Heart right ventricle (tissue), 16 donors: ENCODE results near the gene DDX5. TPM values are rescaled to one million over a fixed set of nuclear protein-coding genes. Genes with fewer than 3 reads are reported as not detected.

Experiments used
- ATAC-seq, 8 donors: fragments of 200-7000 bp; cut with Tn5 transposase; one replicate each; pipeline ENCODE4 v1.9.1; 2020; ENCODE audit warnings: mild to moderate bottlenecking in 8 of 8, moderate library complexity in 8 of 8, moderate number of reproducible peaks in 1 of 8
- DNase-seq, 2 donors: peaks; one replicate each; pipeline ENCODE4 v3.0.0-alpha.2; 2020
- H3K27ac ChIP-seq, 10 donors: fragments of 200-600 bp; sonication (generic) in 2 of 10; one replicate each; pipeline versions ENCODE4 v1.5.0 to v1.8.0; 2020 to 2022; ENCODE audit warnings: mild to moderate bottlenecking in 3 of 10
- H3K27me3 ChIP-seq, 7 donors: fragments of 200-600 bp; one replicate each; pipeline ENCODE4 v1.8.0; 2021 to 2022; ENCODE audit warnings: mild to moderate bottlenecking in 2 of 7
- H3K36me3 ChIP-seq, 9 donors: fragments of 200-600 bp; sonication (generic) in 1 of 9; one replicate each; pipeline versions ENCODE4 v1.5.0 to v1.8.0; 2020 to 2022; ENCODE audit warnings: mild to moderate bottlenecking in 2 of 9
- H3K4me1 ChIP-seq, 9 donors: fragments of 200-600 bp; sonication (generic) in 1 of 9; one replicate each; pipeline versions ENCODE4 v1.5.0 to v1.8.0; 2020 to 2022; ENCODE audit warnings: mild to moderate bottlenecking in 4 of 9
- H3K4me3 ChIP-seq, 10 donors: fragments of 200-600 bp; sonication (generic) in 2 of 10; one replicate each; pipeline versions ENCODE4 v1.5.0 to v1.8.0; 2020 to 2022; ENCODE audit warnings: mild to moderate bottlenecking in 7 of 10, moderate library complexity in 2 of 10
- H3K9me3 ChIP-seq, 11 donors: fragments of 200-600 bp in 10 of 11; sonication (generic) in 2 of 11; one replicate each; pipeline versions ENCODE4 v1.5.0 to v1.8.0; 2013 to 2022; ENCODE audit warnings: mild to moderate bottlenecking in 2 of 11, control low read depth in 1 of 11, moderate library complexity in 1 of 11
- WGBS, 2 donors: extraction: QIAGEN DNeasy Blood & Tissue Kit; methylation state at CpG; one replicate each; pipeline ENCODE4 v1.1.7; 2013; ENCODE audit warnings: inconsistent platforms in 1 of 2; 5-methylcytosine and 5-hydroxymethylcytosine counted together
- intact Hi-C, 10 donors: fragments of 100-400 bp; cut with DNase I; formaldehyde crosslinking; loops; one replicate each; pipeline versions ENCODE4 v1.11.1 to v1.14.2; 2022
- polyA plus RNA-seq, 2 donors: library from polyadenylated mRNA; stranded (reverse); fragments of 200-250 nt; gene quantifications; one replicate each; pipeline ENCODE4 v1.2.3, GENCODE V29; 2013
- total RNA-seq, 10 donors: library from RNA; stranded (reverse); fragmentation: NEBNext Ultra II Directional in 3 of 10; extraction: Animal tissue kit (Norgen Biotek cat#: 25700) in 3 of 10; gene quantifications; one replicate each; pipeline versions ENCODE4 v1.2.1 to v1.2.4, GENCODE V29; 2021 to 2023
- TF ChIP-seq, protein P1 (sequence below), 9 donors: fragments of 200-600 bp; sonication (generic) in 2 of 9; IDR thresholded peaks; one replicate each; pipeline versions ENCODE4 v1.5.0 to v1.8.0; 2021 to 2022; ENCODE audit warnings: antibody characterized with exemption in 9 of 9, mild to moderate bottlenecking in 5 of 9, moderate library complexity in 1 of 9
- donor health status: Arrhythmogenic right ventricular cardiomyopathy.
- donor health status: ischemic (EF 13 %, LVEDD 7.1; RV severe dilation, severe dysfunction).
- donor health status: healthy with polysubstance abuse.
- donor health status: DM: no; HTN: yes; CAD: no.
- donor health status: DM: no; HTN: no; CAD: no.
- donor health status: ischemic (EF 25% LVEDD 6.9; RV normal size, moderate dysfunction).
- donor health status: ischemic (EF 25% LVEDD 5.7; RV mildly dilated, moderate dysfunction).
- donor health status: healthy.
- donor health status: DM: yes; HTN: yes; CAD: no.
- donor health status: Ischemic cardiomyopathy.
- donor health status: ischemic (EF 35%, LVEDD 5.7; RV mildly dilated, moderate dysfunction).
- donor health status: nonischemic (EF 11% LVEDD 7.7; RV severe dilation, severe dysfunction).
- donor health status: DM: yes; HTN: yes; CAD: no.
- donor health status: PGD.
- donor health status: ischemic (EF 29% LVEDD 5.4; RV normal size, mild dysfunction).
- donor health status: nonischemic (EF 23%, LVEDD 6.1; RV moderate dilation, normal function).

Gene DDX5
- total and polyA plus RNA-seq, 12 donors: 215 to 474 (median 349) TPM

DNA sequence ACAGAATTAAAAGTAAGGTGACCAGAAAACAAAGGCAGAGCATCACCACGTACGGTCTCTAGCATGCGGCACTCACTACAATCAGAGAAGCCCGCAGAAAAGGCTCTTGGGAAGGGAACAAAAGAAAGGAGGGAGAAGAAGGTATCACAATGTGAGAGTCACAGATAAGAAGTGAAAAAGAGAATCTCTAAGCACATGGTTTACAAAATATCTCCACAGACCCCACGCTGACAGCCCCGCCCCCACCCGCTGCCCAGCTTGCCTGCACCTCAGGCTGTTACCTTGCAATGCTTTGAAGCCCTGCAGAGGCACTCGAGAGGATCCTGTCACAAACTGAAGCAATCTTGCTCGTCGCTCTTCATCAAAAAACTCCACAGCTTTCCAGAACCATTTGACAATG is 41.2 kb upstream of the DDX5 start:
- Histone ChIP-seq H3K27me3 (no peaks in the 10 kb centered on the region), H3K36me3 (peaks cover 0 to 100% (median 24%) of the 10 kb centered on the region in 9 donors), H3K9me3 (no peaks in the 10 kb centered on the region), H3K4me1 (no peaks in the 10 kb centered on the region), H3K4me3 (no peak overlapping the region), H3K27ac (no peak overlapping the region)
- ATAC-seq: no peak
- WGBS, 2 donors: 76 to 86% methylated on average over 10 of the region's 10 CpGs
- intact Hi-C loops: no loop called here
- TF ChIP-seq, protein P1, sequence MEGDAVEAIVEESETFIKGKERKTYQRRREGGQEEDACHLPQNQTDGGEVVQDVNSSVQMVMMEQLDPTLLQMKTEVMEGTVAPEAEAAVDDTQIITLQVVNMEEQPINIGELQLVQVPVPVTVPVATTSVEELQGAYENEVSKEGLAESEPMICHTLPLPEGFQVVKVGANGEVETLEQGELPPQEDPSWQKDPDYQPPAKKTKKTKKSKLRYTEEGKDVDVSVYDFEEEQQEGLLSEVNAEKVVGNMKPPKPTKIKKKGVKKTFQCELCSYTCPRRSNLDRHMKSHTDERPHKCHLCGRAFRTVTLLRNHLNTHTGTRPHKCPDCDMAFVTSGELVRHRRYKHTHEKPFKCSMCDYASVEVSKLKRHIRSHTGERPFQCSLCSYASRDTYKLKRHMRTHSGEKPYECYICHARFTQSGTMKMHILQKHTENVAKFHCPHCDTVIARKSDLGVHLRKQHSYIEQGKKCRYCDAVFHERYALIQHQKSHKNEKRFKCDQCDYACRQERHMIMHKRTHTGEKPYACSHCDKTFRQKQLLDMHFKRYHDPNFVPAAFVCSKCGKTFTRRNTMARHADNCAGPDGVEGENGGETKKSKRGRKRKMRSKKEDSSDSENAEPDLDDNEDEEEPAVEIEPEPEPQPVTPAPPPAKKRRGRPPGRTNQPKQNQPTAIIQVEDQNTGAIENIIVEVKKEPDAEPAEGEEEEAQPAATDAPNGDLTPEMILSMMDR (IDR thresholded peaks at IDR 0.05): no peak
- DNase-seq: no peak

- Histone ChIP-seq H3K27me3 (no peaks in the 10 kb centered on the region), H3K36me3 (peaks cover 0 to 100% (median 24%) of the 10 kb centered on the region in 9 donors), H3K27ac (no peak overlapping the region), H3K9me3 (no peaks in the 10 kb centered on the region), H3K4me3 (no peak overlapping the region), H3K4me1 (no peaks in the 10 kb centered on the region)
- intact Hi-C loops: no loop called here
- ATAC-seq: no peak
- 82 to 85% methylated on average over 7 of the region's 7 CpGs for WGBS, 2 donors
- no peak for DNase-seq
- TF ChIP-seq, protein P1 (IDR thresholded peaks at IDR 0.05): no peak
Measured at GRCh38 chr17:64546716-64547115, 40.6 kb upstream of the DDX5 start.

GRCh38 chr17:64544742-64545141 is 38.7 kb upstream of the DDX5 start:
- H3K36me3 ChIP-seq: peaks cover 0 to 100% (median 16%) of the 10 kb centered on the region in 9 donors
- WGBS, 2 donors: 92 to 93% methylated on average over 2 of the region's 2 CpGs
- no peak overlapping the region for H3K27ac ChIP-seq
- TF ChIP-seq, protein P1 (IDR thresholded peaks at IDR 0.05): no peak
- no peaks in the 10 kb centered on the region for H3K9me3 ChIP-seq
- H3K4me3 ChIP-seq: no peak overlapping the region
- no peak for DNase-seq
- intact Hi-C loops: no loop called here
- no peaks in the 10 kb centered on the region for H3K4me1 ChIP-seq
- no peak for ATAC-seq
- no peaks in the 10 kb centered on the region for H3K27me3 ChIP-seq

DNA sequence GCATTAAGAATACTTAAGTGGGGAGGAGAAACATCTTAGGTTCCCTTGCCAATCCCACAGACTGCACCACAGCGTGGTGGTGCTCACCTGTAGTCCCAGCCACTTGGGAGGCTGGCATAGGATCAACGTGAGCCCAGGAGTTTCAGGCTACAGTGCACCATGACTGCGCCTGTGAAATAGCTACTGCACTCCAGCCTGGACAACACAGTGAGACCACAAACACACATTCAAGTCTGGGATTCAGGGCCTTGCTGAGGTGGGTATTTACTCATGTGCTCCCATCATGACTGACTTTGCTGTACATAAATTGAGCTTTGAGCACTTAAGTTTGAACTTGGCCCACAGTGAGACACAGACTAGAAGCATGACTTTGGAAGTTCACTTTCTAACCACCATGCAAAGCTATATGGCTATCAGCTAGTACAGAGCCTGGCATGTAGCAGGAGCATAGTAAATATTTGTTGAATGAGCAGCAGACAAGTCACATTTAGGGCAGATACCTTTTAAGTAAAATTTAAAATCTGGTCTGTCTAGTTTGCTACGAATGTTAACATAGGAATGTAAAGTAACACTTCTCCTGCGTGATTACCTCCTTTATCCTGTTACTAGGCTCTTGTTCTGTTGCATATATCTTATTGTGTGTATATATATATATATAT is 34.2 kb upstream of the DDX5 start:
- WGBS, 2 donors: 96% methylated on average over 5 of the region's 5 CpGs
- intact Hi-C loops: no loop called here
- ATAC-seq: no peak
- Histone ChIP-seq H3K4me1 (no peaks in the 10 kb centered on the region), H3K9me3 (no peaks in the 10 kb centered on the region), H3K36me3 (peaks cover 0 to 99% (median 31%) of the 10 kb centered on the region in 9 donors), H3K27me3 (no peaks in the 10 kb centered on the region), H3K27ac (no peak overlapping the region), H3K4me3 (no peak overlapping the region)
- no peak for DNase-seq
- TF ChIP-seq, protein P1 (IDR thresholded peaks at IDR 0.05): no peak
